Choroid plexus epithelial cell (primary cell): ENCODE results near the gene MTAP.

Source experiments
- DNase-seq: peaks from one replicate; pipeline ENCODE4 v3.0.0-alpha.2; 2010; ENCODE audit warnings: low read depth
- H3K4me3 ChIP-seq: 2 replicates; pipeline ENCODE4 v1.5.1; 2011; ENCODE audit warnings: low read depth, mild to moderate bottlenecking, control low read depth, low read length, moderate library complexity
- CTCF ChIP-seq: conservative IDR thresholded peaks from 2 replicates; pipeline ENCODE4 v1.5.1; 2011; ENCODE audit warnings: low read depth, mild to moderate bottlenecking, control low read depth, inconsistent platforms, low read length, moderate library complexity

Gene MTAP

GRCh38 chr9:21873540-21874221, 71.2 kb downstream of the MTAP start:
- no peak overlapping the region for H3K4me3 ChIP-seq
- peak; percentile 72 for DNase-seq
- TF ChIP-seq CTCF: no peak

- no peak for DNase-seq
- no peak overlapping the region for H3K4me3 ChIP-seq
- TF ChIP-seq CTCF: no peak
Observed at GRCh38 chr9:21875893-21876292, 73.5 kb downstream of the MTAP start.

GRCh38 chr9:21883642-21884041, 81.2 kb downstream of the MTAP start:
- TF ChIP-seq CTCF: no peak
- H3K4me3 ChIP-seq: no peak overlapping the region
- DNase-seq: no peak

- no peak overlapping the region for H3K4me3 ChIP-seq
- DNase-seq: no peak
- TF ChIP-seq CTCF: no peak
Observed at GRCh38 chr9:21889673-21890072, 87.2 kb downstream of the MTAP start.

GRCh38 chr9:21890696-21891095, 88.3 kb downstream of the MTAP start:
- DNase-seq: peak; percentile 35
- no peak overlapping the region for H3K4me3 ChIP-seq
- TF ChIP-seq CTCF: no peak

- TF ChIP-seq CTCF: no peak
- DNase-seq: no peak
- no peak overlapping the region for H3K4me3 ChIP-seq
Observed at GRCh38 chr9:21901546-21901945, 99.1 kb downstream of the MTAP start.

GRCh38 chr9:21902136-21902535, 99.7 kb downstream of the MTAP start:
- DNase-seq: no peak
- H3K4me3 ChIP-seq: no peak overlapping the region
- no peak for TF ChIP-seq CTCF
